ENCODE measurements around the gene ZNF30. TPM values are rescaled to one million over a fixed set of nuclear protein-coding genes. Genes with fewer than 3 reads are reported as not detected.

Gene ZNF30
- total RNA-seq, 4 donors from 2014 or later = 0.53 to 2.1 (median 1.8) TPM

- TF ChIP-seq CTCF (IDR thresholded peaks at IDR 0.05) = no peak
- TF ChIP-seq POLR2A (IDR thresholded peaks at IDR 0.05) = no peak
- WGBS, 2 donors = 78 to 79% methylated on average over 12 of the region's 12 CpGs
- H3K4me3 ChIP-seq (ENCODE audit: low read depth, poor library complexity, severe bottlenecking) = no peak overlapping the region
- no peak for DNase-seq (ENCODE audit: low spot score in 2 of 2)
- intact Hi-C loops (cut with DNase I; ENCODE audit: low total_unique reads) = loop anchor here (5.0 kb wide), 1 partner anchor 32 kb away; no protein-coding TSS in a partner anchor
These were observed 53.3 kb downstream of the ZNF30 start for GRCh38 chr19:34979819-34980640.

DNA sequence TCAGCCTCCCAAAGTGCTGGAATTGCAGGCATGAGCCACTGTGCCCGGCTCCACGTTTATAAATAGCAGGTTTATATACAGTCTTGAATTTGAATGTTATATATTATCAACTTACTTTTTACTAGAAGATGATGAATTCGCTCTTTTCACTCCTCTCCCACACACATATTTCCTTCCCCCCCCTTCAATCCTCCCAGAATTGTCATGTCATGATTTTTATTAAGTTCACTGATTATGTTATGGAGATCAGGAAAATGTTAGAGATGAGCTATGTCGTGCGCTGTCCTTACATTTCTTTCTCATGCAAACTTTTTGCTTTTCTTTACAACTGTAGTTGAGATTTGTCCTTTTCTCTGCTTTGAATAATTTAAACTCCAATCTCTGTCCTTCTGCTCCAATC is 55.6 kb downstream of the ZNF30 start:
- TF ChIP-seq CTCF (IDR thresholded peaks at IDR 0.05) (no peak), POLR2A (IDR thresholded peaks at IDR 0.05) (no peak)
- intact Hi-C loops (cut with DNase I; ENCODE audit: low total_unique reads) = no loop called here
- no peak overlapping the region for H3K4me3 ChIP-seq (ENCODE audit: low read depth, poor library complexity, severe bottlenecking)
- DNase-seq (ENCODE audit: low spot score in 2 of 2) = no peak
- 69 to 71% methylated on average over 5 of the region's 5 CpGs for WGBS, 2 donors

GRCh38 chr19:34983786-34984185 is 57.1 kb downstream of the ZNF30 start:
- H3K4me3 ChIP-seq (ENCODE audit: low read depth, poor library complexity, severe bottlenecking) = no peak overlapping the region
- TF ChIP-seq CTCF (IDR thresholded peaks at IDR 0.05) (no peak), POLR2A (IDR thresholded peaks at IDR 0.05) (no peak)
- WGBS, 2 donors = 84 to 91% methylated on average over 4 of the region's 4 CpGs
- intact Hi-C loops (cut with DNase I; ENCODE audit: low total_unique reads) = no loop called here
- no peak for DNase-seq (ENCODE audit: low spot score in 2 of 2)

GRCh38 chr19:34984287-34984686 is 57.6 kb downstream of the ZNF30 start:
- no peak overlapping the region for H3K4me3 ChIP-seq (ENCODE audit: low read depth, poor library complexity, severe bottlenecking)
- WGBS, 2 donors = 90 to 94% methylated on average over 3 of the region's 3 CpGs
- no peak for TF ChIP-seq POLR2A (IDR thresholded peaks at IDR 0.05)
- TF ChIP-seq CTCF (IDR thresholded peaks at IDR 0.05) = no peak
- intact Hi-C loops (cut with DNase I; ENCODE audit: low total_unique reads) = no loop called here
- DNase-seq (ENCODE audit: low spot score in 2 of 2) = no peak

- peak; percentile 47 to 87 for DNase-seq (ENCODE audit: low spot score in 2 of 2)
- TF ChIP-seq POLR2A (IDR thresholded peaks at IDR 0.05) (no peak), CTCF (IDR thresholded peaks at IDR 0.05) (no peak)
- WGBS, 2 donors = 14 to 16% methylated on average over 7 of the region's 7 CpGs
- no peak overlapping the region for H3K4me3 ChIP-seq (ENCODE audit: low read depth, poor library complexity, severe bottlenecking)
- intact Hi-C loops (cut with DNase I; ENCODE audit: low total_unique reads) = no loop called here
These were observed 58.7 kb downstream of the ZNF30 start for GRCh38 chr19:34985249-34986022.
